Activated CD4-positive, CD25-positive, alpha-beta regulatory T cell treated with anti-CD3 and anti-CD28 coated beads, Interleukin-2, amount 50 U/mL, for 72 hours (primary cell): ENCODE data around the gene ABCC8.
A peak's percentile ranks its signal among the peaks of the same experiment; 100 is the strongest.

Source experiments
- DNase-seq: peaks from one replicate; pipeline ENCODE4 v3.0.0; 2021

The ABCC8 gene

GRCh38 chr11:17401316-17401715 lies 75.3 kb downstream of the ABCC8 start:
- no peak for DNase-seq

- no peak for DNase-seq
Measured at GRCh38 chr11:17400048-17400775, 76.4 kb downstream of the ABCC8 start.

- no peak for DNase-seq
Measured at GRCh38 chr11:17399236-17399635, 77.4 kb downstream of the ABCC8 start.

- no peak for DNase-seq
Measured at GRCh38 chr11:17397311-17398002, 79.2 kb downstream of the ABCC8 start.

- DNase-seq: no peak
Measured at GRCh38 chr11:17396598-17397310, 79.9 kb downstream of the ABCC8 start.

GRCh38 chr11:17395978-17396377 lies 80.7 kb downstream of the ABCC8 start:
- DNase-seq: no peak

GRCh38 chr11:17395554-17395961 lies 81.1 kb downstream of the ABCC8 start:
- DNase-seq: no peak

- no peak for DNase-seq
Measured at GRCh38 chr11:17394743-17395390, 81.8 kb downstream of the ABCC8 start.

GRCh38 chr11:17393472-17393871 lies 83.2 kb downstream of the ABCC8 start:
- DNase-seq: no peak

GRCh38 chr11:17392872-17393271 lies 83.8 kb downstream of the ABCC8 start:
- DNase-seq: no peak

GRCh38 chr11:17391493-17392355 lies 84.9 kb downstream of the ABCC8 start:
- no peak for DNase-seq

- no peak for DNase-seq
Measured at GRCh38 chr11:17389957-17390649, 86.5 kb downstream of the ABCC8 start.

- peak; percentile 78 for DNase-seq
Measured at GRCh38 chr11:17389211-17389956, 87.3 kb downstream of the ABCC8 start.

GRCh38 chr11:17388609-17389210 lies 87.9 kb downstream of the ABCC8 start, which contains the start of gene KCNJ11:
TSS of gene KCNJ11 (minus strand) at chr11:17388659. CDS start at chr11:17388091, 568 bp downstream.
- no peak for DNase-seq

GRCh38 chr11:17387811-17388210 lies 88.8 kb downstream of the ABCC8 start:
- no peak for DNase-seq

- DNase-seq: no peak
Measured at GRCh38 chr11:17387254-17387653, 89.4 kb downstream of the ABCC8 start.

GRCh38 chr11:17386331-17387084 lies 90.1 kb downstream of the ABCC8 start:
- no peak for DNase-seq

- no peak for DNase-seq
Measured at GRCh38 chr11:17385926-17386325, 90.7 kb downstream of the ABCC8 start.

- DNase-seq: no peak
Measured at GRCh38 chr11:17385492-17385891, 91.2 kb downstream of the ABCC8 start.
